ENCODE results near the gene CPLX1. TPM values are rescaled to one million over a fixed set of nuclear protein-coding genes. Genes with fewer than 3 reads are reported as not detected.
"Not testable (repeated sequence)": the region's sequence is repeated elsewhere in the genome, so short reads cannot be mapped to it uniquely, and the experiment has no call there.

Gene CPLX1
- total and polyA plus RNA-seq, 7 donors = 0.44 to 2.3 (median 1.4) TPM

- H3K4me1 ChIP-seq = peaks cover 28% of the 10 kb centered on the region
Measured at GRCh38 chr4:776743-777441, 49.0 kb downstream of the CPLX1 start.

GRCh38 chr4:775485-775884 lies 50.4 kb downstream of the CPLX1 start:
- H3K4me3 ChIP-seq; H3K9me3 ChIP-seq; ATAC-seq; intact Hi-C loops (cut with DNase I); H3K27me3 ChIP-seq (ENCODE audit: insufficient read depth in 3 of 3, low read length in 2 of 3); H3K27ac ChIP-seq: not testable (repeated sequence)
- peaks cover 27% of the 10 kb centered on the region for H3K4me1 ChIP-seq
- DNase-seq = peak in 1 of 2 donors; percentile 1
- WGBS, 3 donors = 66 to 93% (median 81%) methylated on average over 2 of the region's 2 CpGs
- H3K36me3 ChIP-seq (ENCODE audit: insufficient read depth in 1 of 2, low read depth in 1 of 2) = peaks cover 3 to 53% of the 10 kb centered on the region in 2 donors

More at GRCh38 chr4:776743-777441, 49.0 kb downstream of the CPLX1 start:
- DNase-seq (peak in 1 of 2 donors; percentile 41), ATAC-seq (no peak)
- WGBS, 3 donors = 91 to 99% (median 95%) methylated on average over 9 of the region's 9 CpGs
- H3K36me3 ChIP-seq (ENCODE audit: insufficient read depth in 1 of 2, low read depth in 1 of 2) = peaks cover 3 to 46% of the 10 kb centered on the region in 2 donors
- no peaks in the 10 kb centered on the region for H3K9me3 ChIP-seq
- no peak overlapping the region for H3K27ac ChIP-seq
- no peak for TF ChIP-seq CTCF (IDR thresholded peaks at IDR 0.05)
- H3K27me3 ChIP-seq (ENCODE audit: insufficient read depth in 3 of 3, low read length in 2 of 3) = no peaks in the 10 kb centered on the region
- H3K4me3 ChIP-seq = no peak overlapping the region
- intact Hi-C loops (cut with DNase I) = no loop called here

- Histone ChIP-seq H3K4me1 (peaks cover 18% of the 10 kb centered on the region), H3K36me3 (ENCODE audit: insufficient read depth in 1 of 2, low read depth in 1 of 2) (peaks cover 3 to 59% of the 10 kb centered on the region in 2 donors)
- 89 to 94% (median 93%) methylated on average over 30 of the region's 30 CpGs for WGBS, 3 donors
- intact Hi-C loops (cut with DNase I); H3K27ac ChIP-seq; H3K4me3 ChIP-seq; H3K9me3 ChIP-seq; ATAC-seq; H3K27me3 ChIP-seq (ENCODE audit: insufficient read depth in 3 of 3, low read length in 2 of 3): not testable (repeated sequence)
- peak in 1 of 2 donors; percentile 16 for DNase-seq
Measured at GRCh38 chr4:774419-775092, 51.4 kb downstream of the CPLX1 start.

DNA sequence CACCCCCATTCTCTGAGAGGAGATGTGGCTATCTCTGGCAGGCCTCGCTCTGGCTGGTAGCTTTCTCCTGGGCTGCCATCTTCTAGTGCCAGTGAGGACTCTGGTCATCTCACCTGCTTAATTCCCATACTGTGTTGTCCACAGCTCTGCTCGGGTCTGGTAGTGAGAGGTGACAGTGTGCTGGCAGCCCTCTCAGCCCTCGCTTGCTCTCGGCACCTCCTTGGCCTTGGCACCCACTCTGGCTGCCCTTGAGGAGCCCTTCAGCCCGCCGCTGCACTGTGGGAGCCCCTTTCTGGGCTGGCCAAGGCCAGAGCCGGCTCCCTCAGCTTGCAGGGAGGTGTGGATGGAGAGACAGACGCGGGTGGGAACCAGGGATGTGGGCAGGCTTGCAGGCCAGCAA lies 52.7 kb downstream of the CPLX1 start:
- DNase-seq = peak in 1 of 2 donors; percentile 62
- no peak for TF ChIP-seq CTCF (IDR thresholded peaks at IDR 0.05)
- Histone ChIP-seq H3K4me3 (peak overlapping the region; percentile 34), H3K36me3 (ENCODE audit: insufficient read depth in 1 of 2, low read depth in 1 of 2) (peaks cover 3 to 63% of the 10 kb centered on the region in 2 donors), H3K9me3 (no peaks in the 10 kb centered on the region), H3K27me3 (ENCODE audit: insufficient read depth in 3 of 3, low read length in 2 of 3) (no peaks in the 10 kb centered on the region), H3K27ac (no peak overlapping the region), H3K4me1 (peaks cover 13% of the 10 kb centered on the region)
- 26 to 56% (median 37%) methylated on average over 8 to 9 of the region's 9 CpGs for WGBS, 3 donors
- intact Hi-C loops (cut with DNase I) = no loop called here
- ATAC-seq = peak; percentile 36 to 64 (median 48)

GRCh38 chr4:772776-773175 lies 53.2 kb downstream of the CPLX1 start:
- Histone ChIP-seq H3K27ac (no peak overlapping the region), H3K4me1 (peaks cover 13% of the 10 kb centered on the region)
- intact Hi-C loops (cut with DNase I) = no loop called here

More at GRCh38 chr4:772776-773175, 53.2 kb downstream of the CPLX1 start:
- H3K27me3 ChIP-seq (ENCODE audit: insufficient read depth in 3 of 3, low read length in 2 of 3) = no peaks in the 10 kb centered on the region
- 73 to 85% (median 84%) methylated on average over 8 of the region's 8 CpGs for WGBS, 3 donors
- H3K9me3 ChIP-seq = no peaks in the 10 kb centered on the region
- no peak overlapping the region for H3K4me3 ChIP-seq
- ATAC-seq (peak in 3 of 4 donors; percentile 16 to 24 (median 21)), DNase-seq (peak; percentile 11 to 38)
- peaks cover 3 to 65% of the 10 kb centered on the region in 2 donors for H3K36me3 ChIP-seq (ENCODE audit: insufficient read depth in 1 of 2, low read depth in 1 of 2)
- TF ChIP-seq CTCF (IDR thresholded peaks at IDR 0.05) = no peak

Measured in psoas muscle (tissue), 8 donors.